Measurements from ENCODE around the gene TPRG1L.

TPRG1L gene

GRCh38 chr1:3630161-3630611 lies 5.4 kb downstream of the TPRG1L start:
- no peak for DNase-seq

- DNase-seq: no peak
These were observed 6.1 kb downstream of the TPRG1L start for GRCh38 chr1:3630914-3631313.

- no peak for DNase-seq
These were observed 6.8 kb downstream of the TPRG1L start for GRCh38 chr1:3631320-3632260.

GRCh38 chr1:3632298-3632697 lies 7.5 kb downstream of the TPRG1L start:
- no peak for DNase-seq

GRCh38 chr1:3632716-3633343 lies 8.0 kb downstream of the TPRG1L start:
- DNase-seq: no peak

- DNase-seq: no peak
These were observed 8.7 kb downstream of the TPRG1L start for GRCh38 chr1:3633344-3634058.

GRCh38 chr1:3634059-3634800 lies 9.4 kb downstream of the TPRG1L start:
- no peak for DNase-seq

- no peak for DNase-seq
These were observed 11.3 kb downstream of the TPRG1L start for GRCh38 chr1:3636080-3636479.

- DNase-seq: no peak
These were observed 11.7 kb downstream of the TPRG1L start for GRCh38 chr1:3636531-3636930.

- DNase-seq: no peak
These were observed 13.2 kb downstream of the TPRG1L start for GRCh38 chr1:3638027-3638426.

- no peak for DNase-seq
These were observed 13.9 kb downstream of the TPRG1L start for GRCh38 chr1:3638676-3639075.

- no peak for DNase-seq
These were observed 14.6 kb downstream of the TPRG1L start for GRCh38 chr1:3639397-3639911.

GRCh38 chr1:3640121-3640837 lies 15.5 kb downstream of the TPRG1L start:
- DNase-seq: no peak

GRCh38 chr1:3641046-3641760 lies 16.4 kb downstream of the TPRG1L start:
- no peak for DNase-seq

GRCh38 chr1:3641816-3642215 lies 17.0 kb downstream of the TPRG1L start:
- no peak for DNase-seq

GRCh38 chr1:3642919-3643675 lies 18.3 kb downstream of the TPRG1L start:
- no peak for DNase-seq

- no peak for DNase-seq
These were observed 19.5 kb downstream of the TPRG1L start for GRCh38 chr1:3644273-3644672.

GRCh38 chr1:3645247-3645646 lies 20.4 kb downstream of the TPRG1L start:
- DNase-seq: no peak

- DNase-seq: no peak
These were observed 21.0 kb downstream of the TPRG1L start for GRCh38 chr1:3645666-3646355.

GRCh38 chr1:3646596-3646995 lies 21.8 kb downstream of the TPRG1L start:
- DNase-seq: no peak
